NCI-H2107 treated with DMSO at 0.1 percent for 48 hours (cell line): ENCODE results near the gene RPTOR.
A peak's percentile ranks its signal among the peaks of the same experiment; 100 is the strongest.

Experiments
- DNase-seq: peaks from one replicate; lab custom pipeline; 2025; ENCODE audit not compliant: unreplicated experiment; lab: John Stamatoyannopoulos, UW

RPTOR gene

DNA sequence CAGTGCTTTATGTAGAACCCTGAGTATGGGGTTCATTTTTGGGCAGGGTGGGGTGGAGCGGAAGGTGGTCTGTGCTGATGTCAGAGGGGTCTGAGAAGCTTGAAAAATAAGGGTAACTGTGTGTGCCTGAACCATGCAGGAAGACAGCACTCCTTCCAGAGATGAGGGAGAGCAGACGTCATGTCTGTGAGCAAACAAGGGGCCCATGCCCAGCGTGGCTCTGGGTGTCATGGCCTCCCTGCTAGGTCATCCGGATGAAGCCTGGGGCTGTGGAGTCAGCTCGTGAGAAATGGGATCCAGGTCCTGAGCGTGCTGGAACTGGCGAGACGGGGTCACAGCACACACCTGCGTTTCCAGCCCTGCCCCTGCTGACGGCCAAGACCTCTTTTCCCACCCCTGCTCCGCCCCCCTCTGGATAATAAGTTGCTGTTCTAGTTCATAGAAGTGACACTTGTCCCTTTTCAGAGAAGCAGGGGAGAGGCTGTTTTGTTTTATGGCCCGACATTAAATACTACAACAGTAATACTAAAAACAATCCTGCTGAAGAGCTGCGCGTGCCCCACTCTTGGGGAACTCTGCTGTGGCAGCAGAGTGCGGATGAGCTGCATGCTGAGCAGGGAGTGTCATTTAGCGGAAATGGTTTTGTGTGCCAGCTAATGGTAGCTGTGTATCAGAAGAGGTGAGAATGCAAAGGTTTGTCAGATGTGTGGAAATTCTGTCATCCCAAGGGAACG lies 92.6 kb downstream of the RPTOR start:
- peak; percentile 48 for DNase-seq

DNA sequence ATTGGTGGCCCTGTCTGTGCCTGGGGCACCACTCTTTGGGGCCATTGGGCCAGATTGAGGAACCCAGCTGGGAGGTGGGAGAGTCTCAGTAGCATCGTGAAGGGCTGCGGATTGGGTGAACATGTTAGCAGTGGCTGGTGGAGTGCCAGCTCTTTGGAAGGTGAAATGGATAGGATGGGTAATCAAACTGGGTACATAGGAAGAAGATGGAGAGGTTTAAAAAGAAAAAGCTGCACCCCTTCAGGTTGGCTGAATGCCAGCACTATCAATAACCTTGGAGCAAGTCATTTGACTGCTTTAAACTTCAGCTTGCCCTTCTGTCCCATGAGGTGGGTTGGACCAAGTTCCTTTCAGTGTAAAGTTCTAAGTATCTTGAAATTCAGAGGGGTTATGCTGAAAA lies 95.0 kb downstream of the RPTOR start:
- no peak for DNase-seq

- DNase-seq = no peak
Measured at GRCh38 chr17:80640366-80641084, 95.9 kb downstream of the RPTOR start.

- no peak for DNase-seq
Measured at GRCh38 chr17:80643326-80644099, 98.9 kb downstream of the RPTOR start.

GRCh38 chr17:80644536-80644935 lies 99.9 kb downstream of the RPTOR start:
- no peak for DNase-seq

- no peak for DNase-seq
Measured at GRCh38 chr17:80645706-80646325, 101.2 kb downstream of the RPTOR start.

DNA sequence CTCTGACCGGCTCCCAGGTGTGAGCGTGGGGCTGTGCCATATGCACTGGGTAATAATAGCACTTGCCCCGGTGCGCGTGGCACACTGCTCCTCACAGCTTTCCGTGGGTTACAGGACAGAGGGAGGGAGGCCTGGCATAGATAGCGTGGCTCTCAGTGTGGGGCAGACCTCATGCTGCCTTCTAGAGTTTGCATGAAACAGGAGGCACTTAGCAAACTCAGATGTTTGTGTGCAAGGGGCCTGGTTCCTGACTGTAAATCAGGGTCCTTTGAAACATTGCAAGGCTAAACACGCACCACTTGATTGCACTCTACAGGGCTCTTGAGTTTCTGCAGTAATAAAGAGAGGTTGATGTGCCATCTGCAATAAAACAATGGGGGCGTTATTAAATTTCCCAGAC lies 101.7 kb downstream of the RPTOR start:
- peak; percentile 26 for DNase-seq

- DNase-seq = peak; percentile 29
Measured at GRCh38 chr17:80647746-80648145, 103.1 kb downstream of the RPTOR start.

DNA sequence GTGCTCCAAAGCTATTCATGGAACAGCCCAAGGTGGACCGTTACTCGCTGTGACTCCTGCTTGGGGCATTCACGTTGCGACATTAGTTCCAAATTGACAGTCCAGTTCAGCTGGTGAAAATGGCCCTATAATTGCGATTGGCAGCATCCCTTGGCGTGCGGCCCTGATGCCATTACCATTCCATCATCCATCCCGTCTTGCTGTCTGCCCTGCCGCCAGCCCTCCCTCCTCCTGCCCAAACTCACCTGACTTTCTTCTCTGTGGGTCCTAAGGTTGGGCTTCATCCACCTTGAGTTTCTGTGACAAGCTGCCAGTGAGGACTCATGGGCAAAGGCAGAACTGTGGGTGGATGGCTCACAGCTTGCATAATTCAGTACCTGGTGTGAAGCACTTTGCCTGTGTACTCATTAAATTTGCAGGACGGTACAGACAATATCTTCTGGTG lies 104.6 kb downstream of the RPTOR start:
- DNase-seq = no peak

- no peak for DNase-seq
Measured at GRCh38 chr17:80649672-80650330, 105.2 kb downstream of the RPTOR start.

DNA sequence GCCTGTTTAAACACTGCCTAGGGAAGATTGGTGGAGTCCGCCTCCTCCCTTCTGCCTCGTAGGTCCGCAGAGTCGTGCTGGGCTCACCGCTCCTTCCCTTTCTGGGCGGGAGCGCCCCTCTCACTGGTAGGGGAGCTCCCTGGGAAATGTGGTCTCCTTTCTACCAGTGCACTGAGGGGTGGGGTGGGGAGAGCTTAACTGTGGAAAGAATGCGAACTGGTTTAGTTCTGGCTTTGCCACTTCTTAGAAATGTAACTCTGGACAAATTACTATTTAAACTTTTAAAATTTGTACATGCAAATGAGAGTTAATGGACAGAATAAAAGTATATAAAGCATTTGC lies 105.7 kb downstream of the RPTOR start:
- no peak for DNase-seq

DNA sequence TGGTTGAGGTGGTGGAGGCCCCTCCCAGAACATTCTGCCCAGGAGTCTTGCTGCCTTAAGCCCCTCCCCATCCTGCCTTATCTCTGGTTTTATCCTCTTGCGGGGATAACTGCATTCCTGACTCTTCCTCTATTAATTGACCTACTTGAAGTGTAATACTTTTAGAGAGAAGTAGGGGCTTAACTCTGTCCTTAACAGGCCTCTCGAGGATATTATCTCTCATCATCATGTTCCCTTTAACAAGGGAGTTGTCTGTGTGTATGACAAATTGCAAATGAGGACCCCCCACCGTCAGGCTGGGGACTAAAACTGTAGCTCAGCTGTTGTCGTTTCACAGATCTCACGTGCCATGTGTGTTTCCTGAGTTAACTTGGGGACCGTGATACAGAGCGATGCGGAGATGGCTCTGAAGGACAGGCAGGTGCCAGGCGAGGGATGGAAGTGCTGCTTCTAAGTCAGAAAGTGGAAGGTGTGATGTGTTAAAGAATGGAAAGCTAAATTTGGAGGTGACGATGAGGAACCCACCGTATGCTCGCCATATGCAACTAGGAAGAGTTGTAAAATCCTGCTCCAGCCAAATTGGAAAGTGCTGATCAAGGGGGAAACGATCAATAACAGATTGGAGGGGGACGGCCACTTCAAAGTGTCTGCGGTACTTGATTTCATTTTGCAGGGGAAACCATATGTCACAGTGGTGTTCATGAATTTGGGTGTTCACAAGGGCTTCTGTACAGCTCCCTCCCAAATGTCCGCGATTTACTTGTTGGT lies 106.3 kb downstream of the RPTOR start:
- DNase-seq = no peak

DNA sequence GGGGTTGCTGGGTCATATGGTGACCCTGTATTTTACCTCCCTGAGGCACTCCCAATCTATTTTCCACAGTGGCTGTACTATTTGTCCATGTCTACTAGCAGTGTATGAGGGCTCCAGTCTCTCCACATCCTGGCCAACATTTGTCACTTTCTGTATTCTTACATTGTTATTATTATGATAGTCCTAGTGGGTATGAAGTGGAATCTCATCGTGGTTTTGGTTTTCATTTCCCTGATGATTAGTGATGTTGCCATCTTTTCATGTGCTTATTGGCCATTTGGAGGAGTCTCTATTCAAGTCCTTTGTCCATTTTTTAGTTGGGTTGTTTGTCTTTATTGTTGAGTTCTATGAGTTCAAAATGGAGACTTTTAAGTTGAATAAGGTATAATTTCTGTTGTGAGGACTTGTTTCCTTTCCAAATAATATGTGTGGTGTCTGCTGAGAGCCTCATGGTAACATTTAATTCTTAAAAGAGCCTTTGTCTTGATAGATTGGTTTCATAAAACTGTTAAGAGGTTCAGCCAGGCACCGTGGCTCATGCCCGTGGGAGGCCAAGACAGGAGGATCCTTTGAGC lies 108.2 kb downstream of the RPTOR start:
- DNase-seq = no peak

DNA sequence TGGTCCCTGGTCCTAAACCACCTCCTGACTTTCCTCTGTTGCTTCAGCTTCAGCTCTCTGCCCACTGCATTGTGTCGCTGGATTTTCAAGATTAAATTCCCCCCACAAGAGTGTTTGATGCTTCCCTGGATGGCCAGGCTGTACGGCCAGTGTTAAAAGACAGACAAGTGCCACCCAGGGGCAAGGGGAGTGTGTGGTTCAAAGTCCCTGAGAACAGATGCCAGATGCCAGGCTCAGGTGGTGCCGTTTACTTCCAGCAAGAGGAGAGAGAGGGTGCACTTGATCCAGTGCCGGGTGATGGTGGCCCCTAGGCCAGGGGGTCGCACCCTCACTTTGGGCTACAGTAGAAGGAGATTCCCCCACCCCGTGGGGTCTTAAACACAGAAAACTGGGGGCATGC lies 109.2 kb downstream of the RPTOR start:
- DNase-seq = no peak

DNA sequence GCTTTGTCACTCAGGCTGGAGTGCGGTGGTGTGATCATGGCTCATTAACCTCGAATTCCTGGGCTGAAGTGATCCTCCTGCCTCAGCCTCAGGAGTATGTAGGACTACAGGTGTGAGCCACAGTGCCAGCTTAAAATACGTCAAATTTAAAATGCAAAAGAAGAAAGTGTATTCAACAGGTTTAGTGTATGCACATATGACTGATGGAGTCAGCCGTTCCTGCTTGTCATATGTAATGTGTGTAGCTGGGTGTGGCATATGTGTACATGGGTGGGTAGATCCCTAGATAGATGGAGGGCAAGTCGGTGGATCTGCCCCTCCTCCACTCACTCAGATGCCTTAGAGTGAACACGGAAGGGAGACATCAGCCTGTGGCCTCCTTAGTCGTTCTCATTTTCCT lies 111.0 kb downstream of the RPTOR start:
- DNase-seq = no peak

DNA sequence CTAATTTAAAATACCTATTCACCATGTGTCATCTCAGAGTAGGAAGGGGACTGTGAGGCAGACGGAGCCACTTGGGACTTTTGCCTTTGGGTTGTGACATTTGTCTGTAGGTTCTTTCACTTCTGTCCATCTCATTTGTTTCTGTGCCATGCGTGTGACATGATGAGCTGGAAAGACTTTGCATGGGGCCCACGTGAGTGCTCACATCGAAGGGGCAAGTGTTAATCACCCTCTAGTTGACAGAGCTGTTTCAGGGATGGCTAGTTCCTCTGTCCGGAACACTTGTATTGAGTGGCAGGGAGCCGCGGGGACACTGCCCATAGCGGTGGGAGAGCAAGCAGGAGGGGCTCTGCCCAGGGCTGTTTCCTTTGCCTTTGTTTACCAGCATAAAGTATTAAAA lies 112.0 kb downstream of the RPTOR start:
- DNase-seq = no peak

DNA sequence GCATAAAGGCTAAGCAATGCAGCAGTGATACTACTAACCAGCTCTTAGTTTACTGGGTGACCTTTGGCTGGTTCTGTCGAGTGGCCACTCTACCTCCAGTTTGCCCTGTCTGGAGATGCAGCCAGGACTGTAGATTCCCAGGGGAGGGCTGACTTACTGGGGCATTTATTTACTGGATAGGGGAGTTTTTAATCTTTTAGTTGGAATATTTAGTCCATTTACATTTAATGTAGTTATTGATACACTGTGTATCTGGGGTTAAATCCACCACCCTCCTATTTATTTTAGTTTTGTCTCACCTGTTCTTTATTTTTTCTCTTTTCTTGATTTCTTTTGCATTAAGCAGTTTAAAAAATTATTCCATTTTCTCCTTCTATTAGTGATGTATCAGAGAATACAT lies 112.9 kb downstream of the RPTOR start:
- DNase-seq = no peak

DNA sequence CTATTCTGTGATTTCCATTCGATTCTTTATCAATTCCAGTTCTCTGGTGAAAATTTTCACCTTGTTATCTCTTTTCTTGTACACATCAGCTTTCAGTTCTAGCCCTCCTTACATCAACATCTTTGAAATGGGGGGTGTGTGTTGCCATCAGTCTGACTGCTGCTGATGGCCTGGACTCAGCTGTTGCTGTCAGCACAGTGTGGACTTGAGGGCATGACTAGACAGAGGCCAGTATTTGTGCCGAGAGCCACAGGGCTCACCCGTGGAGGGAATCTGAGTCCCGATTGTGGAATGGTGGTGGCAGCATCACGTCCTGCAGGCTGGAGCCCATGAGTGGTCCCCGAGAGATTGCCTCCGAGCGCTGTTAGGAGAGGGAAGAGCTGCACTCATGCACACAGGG lies 114.2 kb downstream of the RPTOR start:
- no peak for DNase-seq

DNA sequence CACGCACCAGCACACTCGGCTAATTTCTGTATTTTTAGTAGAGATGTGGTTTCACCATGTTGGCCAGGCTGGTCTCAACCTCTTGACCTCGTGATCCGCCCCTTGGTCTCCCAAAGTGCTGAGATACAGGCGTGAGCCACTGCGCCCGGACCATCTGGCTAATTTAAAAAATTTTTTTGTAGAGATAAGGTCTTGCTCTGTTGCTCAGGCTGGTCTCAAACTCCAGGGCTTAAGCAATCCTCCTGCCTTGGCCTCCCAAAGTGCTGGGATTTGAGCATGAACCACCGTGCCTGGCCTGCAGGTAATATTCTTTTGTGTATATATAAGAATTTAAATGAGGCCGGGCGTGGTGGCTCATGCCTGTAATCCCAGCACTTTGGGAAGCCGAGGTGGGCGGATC lies 115.0 kb downstream of the RPTOR start:
- DNase-seq = no peak
